ENCODE results near the gene VEGFA.

DNA sequence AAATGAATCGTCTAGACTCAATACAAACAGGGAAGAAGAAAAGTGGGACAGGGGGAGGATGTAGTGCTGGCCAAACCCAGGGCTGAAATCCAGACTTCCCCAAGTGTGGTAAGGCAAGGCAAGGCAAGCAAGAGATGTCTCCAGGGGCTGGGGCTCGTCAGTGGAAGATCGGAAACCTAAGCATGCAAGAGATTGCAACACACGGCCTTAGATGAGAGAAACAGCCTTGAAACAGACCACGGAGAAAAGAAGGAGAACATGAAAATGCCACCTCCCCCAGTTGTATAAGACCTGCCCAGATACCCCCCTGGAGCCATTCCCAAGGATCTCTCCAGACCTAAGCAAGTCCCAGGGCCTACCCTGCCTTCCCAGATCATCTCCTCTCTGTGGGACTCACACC lies 20.0 kb downstream of the VEGFA start:
- TF ChIP-seq, protein P1, sequence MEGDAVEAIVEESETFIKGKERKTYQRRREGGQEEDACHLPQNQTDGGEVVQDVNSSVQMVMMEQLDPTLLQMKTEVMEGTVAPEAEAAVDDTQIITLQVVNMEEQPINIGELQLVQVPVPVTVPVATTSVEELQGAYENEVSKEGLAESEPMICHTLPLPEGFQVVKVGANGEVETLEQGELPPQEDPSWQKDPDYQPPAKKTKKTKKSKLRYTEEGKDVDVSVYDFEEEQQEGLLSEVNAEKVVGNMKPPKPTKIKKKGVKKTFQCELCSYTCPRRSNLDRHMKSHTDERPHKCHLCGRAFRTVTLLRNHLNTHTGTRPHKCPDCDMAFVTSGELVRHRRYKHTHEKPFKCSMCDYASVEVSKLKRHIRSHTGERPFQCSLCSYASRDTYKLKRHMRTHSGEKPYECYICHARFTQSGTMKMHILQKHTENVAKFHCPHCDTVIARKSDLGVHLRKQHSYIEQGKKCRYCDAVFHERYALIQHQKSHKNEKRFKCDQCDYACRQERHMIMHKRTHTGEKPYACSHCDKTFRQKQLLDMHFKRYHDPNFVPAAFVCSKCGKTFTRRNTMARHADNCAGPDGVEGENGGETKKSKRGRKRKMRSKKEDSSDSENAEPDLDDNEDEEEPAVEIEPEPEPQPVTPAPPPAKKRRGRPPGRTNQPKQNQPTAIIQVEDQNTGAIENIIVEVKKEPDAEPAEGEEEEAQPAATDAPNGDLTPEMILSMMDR (IDR thresholded peaks at IDR 0.05; ENCODE audit: low read depth, low read length), result no peak
- TF ChIP-seq EZH2phosphoT487 (IDR thresholded peaks at IDR 0.05; ENCODE audit: low read depth), result no peak

Data from OCI-LY3 (cell line).